GM23338 (cell line): Measurements from ENCODE around the gene STIM1. TPM values are rescaled to one million over a fixed set of nuclear protein-coding genes. Genes with fewer than 3 reads are reported as not detected.

Experiments
- ATAC-seq: fragments of 200-7000 bp; cut with Tn5 transposase; 3 replicates; pipeline ENCODE4 v1.9.1; 2020
- DNase-seq: peaks from one replicate; pipeline ENCODE4 v3.0.0-alpha.2; 2015; ENCODE audit warnings: low spot score
- H2AFZ ChIP-seq: fragments of 200-600 bp; sonication (generic); 2 replicates; pipeline ENCODE4 v1.8.0; 2016; ENCODE audit warnings: antibody characterized with exemption, mild to moderate bottlenecking, moderate library complexity
- H3F3A ChIP-seq: fragments of 200-600 bp; sonication (generic); replicated peaks from 2 replicates; pipeline ENCODE4 v1.8.0; 2017; ENCODE audit warnings: antibody characterized with exemption, mixed run types, low read depth
- H3K27ac ChIP-seq: fragments of 200-600 bp; sonication (generic); 2 replicates; pipeline ENCODE4 v1.6.1; 2016; ENCODE audit warnings: low read depth
- H3K27me3 ChIP-seq: fragments of 200-600 bp; sonication (generic); 2 replicates; pipeline ENCODE4 v1.8.0; 2016; ENCODE audit warnings: mild to moderate bottlenecking, mixed run types, moderate library complexity; ENCODE audit not compliant: insufficient read depth
- H3K36me3 ChIP-seq: fragments of 200-600 bp; sonication (generic); 2 replicates; pipeline ENCODE4 v1.8.0; 2016; ENCODE audit warnings: mild to moderate bottlenecking; ENCODE audit not compliant: insufficient read depth
- H3K4me1 ChIP-seq: fragments of 200-600 bp; sonication (generic); 2 replicates; pipeline ENCODE4 v1.8.0; 2016; ENCODE audit warnings: mild to moderate bottlenecking, moderate library complexity; ENCODE audit not compliant: insufficient read depth
- H3K4me2 ChIP-seq: fragments of 200-600 bp; sonication (generic); 2 replicates; pipeline ENCODE4 v1.7.1; 2017; ENCODE audit warnings: mixed run types
- H3K4me3 ChIP-seq: fragments of 200-600 bp; sonication (generic); 2 replicates; pipeline ENCODE4 v1.6.1; 2016; ENCODE audit warnings: mixed run types
- H3K79me2 ChIP-seq: fragments of 200-600 bp; sonication (generic); replicated peaks from 2 replicates; pipeline ENCODE4 v1.8.0; 2017; ENCODE audit warnings: mild to moderate bottlenecking; ENCODE audit not compliant: insufficient read depth
- H3K9me2 ChIP-seq: fragments of 200-600 bp; sonication (generic); 2 replicates; pipeline ENCODE4 v1.8.0; 2017; ENCODE audit not compliant: insufficient read depth
- H4K20me1 ChIP-seq: fragments of 200-600 bp; sonication (generic); replicated peaks from 2 replicates; pipeline ENCODE4 v1.8.0; 2017; ENCODE audit warnings: mild to moderate bottlenecking; ENCODE audit not compliant: insufficient read depth
- H3K27ac Mint-ChIP-seq: 2 replicates; pipeline ENCODE4 v1.8.0; 2020; ENCODE audit warnings: inconsistent platforms, mild to moderate bottlenecking, moderate library complexity, mixed read lengths
- H3K27me3 Mint-ChIP-seq: 3 replicates; pipeline ENCODE4 v1.8.0; 2022; ENCODE audit warnings: low read depth, mild to moderate bottlenecking, moderate library complexity, mixed read lengths, inconsistent platforms; ENCODE audit not compliant: insufficient read depth, poor library complexity
- H3K36me3 Mint-ChIP-seq: 3 replicates; pipeline ENCODE4 v1.8.0; 2021; ENCODE audit warnings: low read depth, mild to moderate bottlenecking, inconsistent platforms, moderate library complexity, mixed read lengths
- H3K4me1 Mint-ChIP-seq: 3 replicates; pipeline ENCODE4 v1.8.0; 2020; ENCODE audit warnings: mild to moderate bottlenecking, inconsistent platforms, mixed read lengths
- H3K4me3 Mint-ChIP-seq: 3 replicates; pipeline ENCODE4 v1.8.0; 2021; ENCODE audit warnings: moderate library complexity, mild to moderate bottlenecking, inconsistent platforms, mixed read lengths
- H3K9me3 Mint-ChIP-seq: 3 replicates; pipeline ENCODE4 v1.8.0; 2020; ENCODE audit warnings: moderate library complexity, mild to moderate bottlenecking, inconsistent platforms, mixed read lengths
- CREB1 ChIP-seq: fragments of 250-450 bp; sonication (Bioruptor Pico); IDR thresholded peaks from 2 replicates; pipeline ENCODE4 v1.5.0; 2020; ENCODE audit warnings: low read depth, mild to moderate bottlenecking, moderate library complexity
- CTCF ChIP-seq, 2 experiments: fragments of 200-600 bp in 1 of 2; sonication (generic) in 1 of 2; conservative IDR thresholded peaks; 2 replicates each; pipeline versions ENCODE4 v1.5.1 to v1.6.1; 2016 to 2017; ENCODE audit warnings: antibody characterized with exemption in 2 of 2, low read depth in 2 of 2, mild to moderate bottlenecking in 2 of 2, moderate library complexity in 1 of 2
- EZH2 ChIP-seq: fragments of 200-600 bp; sonication (generic); IDR thresholded peaks from one replicate; pipeline ENCODE4 v1.8.0; 2017; ENCODE audit warnings: antibody characterized with exemption, mild to moderate bottlenecking, low read depth; ENCODE audit not compliant: unreplicated experiment
- EZH2phosphoT487 ChIP-seq: fragments of 200-600 bp; sonication (generic); IDR thresholded peaks from one replicate; pipeline ENCODE4 v1.8.1; 2018; ENCODE audit warnings: antibody characterized with exemption; ENCODE audit not compliant: unreplicated experiment
- JUNB ChIP-seq: IDR thresholded peaks from one replicate; pipeline ENCODE4 v1.6.1; 2016; ENCODE audit warnings: antibody characterized with exemption; ENCODE audit not compliant: unreplicated experiment
- NANOG ChIP-seq: IDR thresholded peaks from 2 replicates; pipeline ENCODE4 v1.6.1; 2016; ENCODE audit warnings: antibody characterized with exemption, borderline replicate concordance
- POLR2AphosphoS5 ChIP-seq: IDR thresholded peaks from 2 replicates; pipeline ENCODE4 v1.6.1; 2016; ENCODE audit warnings: antibody characterized with exemption, low read depth
- REST ChIP-seq: IDR thresholded peaks from one replicate; pipeline ENCODE4 v1.6.1; 2018; ENCODE audit warnings: antibody characterized with exemption; ENCODE audit not compliant: unreplicated experiment
- STAT1 ChIP-seq: IDR thresholded peaks from one replicate; pipeline ENCODE4 v1.6.1; 2016; ENCODE audit warnings: antibody characterized with exemption; ENCODE audit not compliant: unreplicated experiment
- ZNF114 ChIP-seq: fragments of 250-450 bp; sonication (Bioruptor Pico); IDR thresholded peaks from 2 replicates; pipeline ENCODE4 v1.5.0; 2020; ENCODE audit warnings: mild to moderate bottlenecking, moderate library complexity
- ZNF331 ChIP-seq: fragments of 250-450 bp; sonication (Bioruptor Pico); IDR thresholded peaks from 2 replicates; pipeline ENCODE4 v1.5.0; 2020; ENCODE audit warnings: low read depth, mild to moderate bottlenecking, moderate library complexity
- polyA plus RNA-seq: library from polyadenylated mRNA; unstranded; fragments of >200 nt; fragmentation: Nextera tagmentation; extraction: Ambion mirVana; gene quantifications from 2 replicates; pipeline ENCODE4 v1.2.1, GENCODE V29; 2016
- total RNA-seq: library from RNA; depleted of rRNA; stranded (reverse); fragments of >200 nt; shearing (Covaris generic); gene quantifications from 2 replicates; pipeline ENCODE4 v1.2.3, GENCODE V29; 2014
- TF ChIP-seq, protein P1 (sequence below): IDR thresholded peaks from 2 replicates; pipeline ENCODE4 v1.6.1; 2016; ENCODE audit warnings: antibody characterized with exemption

Gene STIM1
- total and polyA plus RNA-seq, 2 experiments from 2014 or later: 3.5 to 14.0 TPM

DNA sequence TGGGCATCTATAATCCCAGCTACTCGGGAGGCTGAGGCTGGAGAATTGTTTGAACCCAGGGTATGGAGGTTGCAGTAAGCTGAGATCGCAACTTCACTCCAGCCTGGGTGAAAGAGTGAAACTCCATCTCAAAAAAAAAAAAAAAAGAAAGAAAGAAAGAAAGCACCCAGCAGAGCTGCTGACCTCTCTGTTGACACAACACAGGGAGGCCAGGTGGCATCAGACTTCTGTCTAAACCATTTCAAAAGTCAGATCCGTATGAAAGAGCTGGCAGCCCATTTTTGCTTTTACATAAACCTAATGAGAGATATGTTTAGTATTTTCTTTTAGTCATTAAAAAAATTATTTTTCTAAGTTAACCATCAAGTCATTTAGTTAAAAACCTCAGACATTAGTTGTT is 174.7 kb downstream of the STIM1 start (continued):
- no peak for TF ChIP-seq REST

GRCh38 chr11:4032097-4032496 is 176.6 kb downstream of the STIM1 start:
- Mint-ChIP-seq H3K9me3 (peaks cover 35% of the 10 kb centered on the region), H3K27ac (no peak overlapping the region), H3K27me3 (peaks cover 2% of the 10 kb centered on the region), H3K4me3 (no peak overlapping the region), H3K36me3 (peaks cover 10% of the 10 kb centered on the region; the same call in 2 of the 3 replicates), H3K4me1 (no peaks in the 10 kb centered on the region)
- Histone ChIP-seq H3K79me2 (no peaks in the 10 kb centered on the region), H3K9me2 (no peaks in the 10 kb centered on the region), H2AFZ (no peak overlapping the region), H3K27me3 (no peaks in the 10 kb centered on the region), H3K4me3 (no peak overlapping the region), H3K36me3 (no peaks in the 10 kb centered on the region), H3K4me2 (no peak overlapping the region), H4K20me1 (no peaks in the 10 kb centered on the region), H3K4me1 (no peaks in the 10 kb centered on the region), H3K27ac (no peak overlapping the region), H3F3A (no peaks in the 10 kb centered on the region)
- DNase-seq (no peak), ATAC-seq (no peak)
- no peak for TF ChIP-seq CTCF (conservative IDR thresholded peaks at IDR 0.05; ENCODE audit: low read depth in 2 of 2)
- TF ChIP-seq JUNB: no peak
- TF ChIP-seq POLR2AphosphoS5: no peak
- TF ChIP-seq REST: no peak
- no peak for TF ChIP-seq CREB1 (CRISPR knock-in tag)
- no peak for TF ChIP-seq STAT1
- TF ChIP-seq NANOG: no peak
- TF ChIP-seq, protein P1, sequence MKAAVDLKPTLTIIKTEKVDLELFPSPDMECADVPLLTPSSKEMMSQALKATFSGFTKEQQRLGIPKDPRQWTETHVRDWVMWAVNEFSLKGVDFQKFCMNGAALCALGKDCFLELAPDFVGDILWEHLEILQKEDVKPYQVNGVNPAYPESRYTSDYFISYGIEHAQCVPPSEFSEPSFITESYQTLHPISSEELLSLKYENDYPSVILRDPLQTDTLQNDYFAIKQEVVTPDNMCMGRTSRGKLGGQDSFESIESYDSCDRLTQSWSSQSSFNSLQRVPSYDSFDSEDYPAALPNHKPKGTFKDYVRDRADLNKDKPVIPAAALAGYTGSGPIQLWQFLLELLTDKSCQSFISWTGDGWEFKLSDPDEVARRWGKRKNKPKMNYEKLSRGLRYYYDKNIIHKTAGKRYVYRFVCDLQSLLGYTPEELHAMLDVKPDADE: no peak
- TF ChIP-seq EZH2phosphoT487: no peak
- TF ChIP-seq ZNF331 (CRISPR knock-in tag): no peak
- no peak for TF ChIP-seq EZH2
- no peak for TF ChIP-seq ZNF114 (CRISPR knock-in tag)
